ENCODE results near the gene ZNF524.
"Not testable (repeated sequence)": the region's sequence is repeated elsewhere in the genome, so short reads cannot be mapped to it uniquely, and the experiment has no call there.

DNA sequence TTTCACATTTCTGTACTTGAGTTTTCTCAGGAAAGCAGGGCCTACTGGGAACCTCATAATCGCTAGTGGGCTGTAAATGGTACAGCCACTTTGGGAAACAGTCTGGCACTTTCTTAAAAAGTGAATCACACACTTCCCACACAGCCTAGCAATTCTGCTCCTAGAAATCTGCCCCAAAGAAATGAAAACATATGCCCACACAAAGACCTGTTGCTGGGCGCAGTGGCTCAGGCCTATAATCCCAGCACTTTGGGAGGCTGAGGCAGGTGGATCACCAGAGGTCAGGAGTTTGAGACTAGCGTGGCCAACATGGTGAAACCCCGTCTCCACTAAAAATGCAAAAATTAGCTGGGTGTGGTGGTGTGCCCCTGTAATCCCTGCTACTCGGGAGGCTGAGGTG lies 30.6 kb upstream of the ZNF524 start:
- TF ChIP-seq, protein P1, sequence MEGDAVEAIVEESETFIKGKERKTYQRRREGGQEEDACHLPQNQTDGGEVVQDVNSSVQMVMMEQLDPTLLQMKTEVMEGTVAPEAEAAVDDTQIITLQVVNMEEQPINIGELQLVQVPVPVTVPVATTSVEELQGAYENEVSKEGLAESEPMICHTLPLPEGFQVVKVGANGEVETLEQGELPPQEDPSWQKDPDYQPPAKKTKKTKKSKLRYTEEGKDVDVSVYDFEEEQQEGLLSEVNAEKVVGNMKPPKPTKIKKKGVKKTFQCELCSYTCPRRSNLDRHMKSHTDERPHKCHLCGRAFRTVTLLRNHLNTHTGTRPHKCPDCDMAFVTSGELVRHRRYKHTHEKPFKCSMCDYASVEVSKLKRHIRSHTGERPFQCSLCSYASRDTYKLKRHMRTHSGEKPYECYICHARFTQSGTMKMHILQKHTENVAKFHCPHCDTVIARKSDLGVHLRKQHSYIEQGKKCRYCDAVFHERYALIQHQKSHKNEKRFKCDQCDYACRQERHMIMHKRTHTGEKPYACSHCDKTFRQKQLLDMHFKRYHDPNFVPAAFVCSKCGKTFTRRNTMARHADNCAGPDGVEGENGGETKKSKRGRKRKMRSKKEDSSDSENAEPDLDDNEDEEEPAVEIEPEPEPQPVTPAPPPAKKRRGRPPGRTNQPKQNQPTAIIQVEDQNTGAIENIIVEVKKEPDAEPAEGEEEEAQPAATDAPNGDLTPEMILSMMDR (IDR thresholded peaks at IDR 0.05) = not testable (repeated sequence)
- not testable (repeated sequence) for TF ChIP-seq POLR2AphosphoS5 (IDR thresholded peaks at IDR 0.05)

Measured in breast epithelium (tissue), 3 donors.